Measurements from ENCODE around the gene FITM2.
"Not testable (repeated sequence)": the region's sequence is repeated elsewhere in the genome, so short reads cannot be mapped to it uniquely, and the experiment has no call there.

DNA sequence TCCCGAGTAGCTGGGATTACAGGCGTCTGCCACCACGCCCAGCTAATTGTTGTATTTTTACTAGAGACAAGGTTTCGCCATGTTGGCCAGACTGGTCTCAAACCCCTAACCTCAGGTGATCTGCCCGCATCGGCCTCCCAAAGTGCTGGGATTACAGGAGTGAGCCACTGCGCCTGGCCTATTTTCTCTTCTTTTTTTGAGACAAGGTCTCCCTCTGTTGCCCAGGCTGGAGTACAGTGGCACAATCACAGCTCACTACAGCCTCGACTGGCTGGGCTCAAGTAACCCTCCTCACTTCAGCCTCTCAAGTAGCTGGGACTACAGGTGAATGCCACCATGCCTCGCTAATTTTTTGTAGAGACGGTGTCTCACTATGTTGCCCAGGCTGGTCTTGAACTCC lies 34.9 kb upstream of the FITM2 start:
- TF ChIP-seq, protein P1, sequence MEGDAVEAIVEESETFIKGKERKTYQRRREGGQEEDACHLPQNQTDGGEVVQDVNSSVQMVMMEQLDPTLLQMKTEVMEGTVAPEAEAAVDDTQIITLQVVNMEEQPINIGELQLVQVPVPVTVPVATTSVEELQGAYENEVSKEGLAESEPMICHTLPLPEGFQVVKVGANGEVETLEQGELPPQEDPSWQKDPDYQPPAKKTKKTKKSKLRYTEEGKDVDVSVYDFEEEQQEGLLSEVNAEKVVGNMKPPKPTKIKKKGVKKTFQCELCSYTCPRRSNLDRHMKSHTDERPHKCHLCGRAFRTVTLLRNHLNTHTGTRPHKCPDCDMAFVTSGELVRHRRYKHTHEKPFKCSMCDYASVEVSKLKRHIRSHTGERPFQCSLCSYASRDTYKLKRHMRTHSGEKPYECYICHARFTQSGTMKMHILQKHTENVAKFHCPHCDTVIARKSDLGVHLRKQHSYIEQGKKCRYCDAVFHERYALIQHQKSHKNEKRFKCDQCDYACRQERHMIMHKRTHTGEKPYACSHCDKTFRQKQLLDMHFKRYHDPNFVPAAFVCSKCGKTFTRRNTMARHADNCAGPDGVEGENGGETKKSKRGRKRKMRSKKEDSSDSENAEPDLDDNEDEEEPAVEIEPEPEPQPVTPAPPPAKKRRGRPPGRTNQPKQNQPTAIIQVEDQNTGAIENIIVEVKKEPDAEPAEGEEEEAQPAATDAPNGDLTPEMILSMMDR (IDR thresholded peaks at IDR 0.05) = not testable (repeated sequence)
- not testable (repeated sequence) for TF ChIP-seq EZH2 (IDR thresholded peaks at IDR 0.05; ENCODE audit: borderline replicate concordance, insufficient read depth, low read depth, low read length, poor library complexity, severe bottlenecking)
